ENCODE results near the gene LRRC38.

DNA sequence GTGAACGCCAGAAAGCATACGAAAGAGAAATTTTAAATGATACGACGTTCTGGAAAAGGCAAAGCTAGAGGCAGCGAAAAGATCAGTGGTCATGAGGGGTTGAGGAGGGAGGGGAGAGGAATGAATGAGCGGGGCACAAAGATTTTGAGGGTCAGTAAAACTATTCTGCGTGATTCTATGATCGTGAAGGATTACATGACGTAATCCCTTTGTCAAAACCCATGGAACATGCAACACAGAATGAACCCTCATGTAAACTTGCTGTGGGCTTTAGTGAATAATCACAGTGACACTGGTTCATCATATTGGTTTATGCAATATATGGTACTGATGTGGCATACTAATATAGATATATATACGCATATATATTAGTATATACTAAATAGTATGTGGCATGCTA lies 13.0 kb downstream of the LRRC38 start:
- TF ChIP-seq, protein P1, sequence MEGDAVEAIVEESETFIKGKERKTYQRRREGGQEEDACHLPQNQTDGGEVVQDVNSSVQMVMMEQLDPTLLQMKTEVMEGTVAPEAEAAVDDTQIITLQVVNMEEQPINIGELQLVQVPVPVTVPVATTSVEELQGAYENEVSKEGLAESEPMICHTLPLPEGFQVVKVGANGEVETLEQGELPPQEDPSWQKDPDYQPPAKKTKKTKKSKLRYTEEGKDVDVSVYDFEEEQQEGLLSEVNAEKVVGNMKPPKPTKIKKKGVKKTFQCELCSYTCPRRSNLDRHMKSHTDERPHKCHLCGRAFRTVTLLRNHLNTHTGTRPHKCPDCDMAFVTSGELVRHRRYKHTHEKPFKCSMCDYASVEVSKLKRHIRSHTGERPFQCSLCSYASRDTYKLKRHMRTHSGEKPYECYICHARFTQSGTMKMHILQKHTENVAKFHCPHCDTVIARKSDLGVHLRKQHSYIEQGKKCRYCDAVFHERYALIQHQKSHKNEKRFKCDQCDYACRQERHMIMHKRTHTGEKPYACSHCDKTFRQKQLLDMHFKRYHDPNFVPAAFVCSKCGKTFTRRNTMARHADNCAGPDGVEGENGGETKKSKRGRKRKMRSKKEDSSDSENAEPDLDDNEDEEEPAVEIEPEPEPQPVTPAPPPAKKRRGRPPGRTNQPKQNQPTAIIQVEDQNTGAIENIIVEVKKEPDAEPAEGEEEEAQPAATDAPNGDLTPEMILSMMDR (conservative IDR thresholded peaks at IDR 0.05), result no peak
- no peak for TF ChIP-seq EZH2 (IDR thresholded peaks at IDR 0.05; ENCODE audit: low read depth)

Measured in PC-9 (cell line).